Keratinocyte (primary cell): ENCODE measurements around the gene CEP170B. TPM values are rescaled to one million over a fixed set of nuclear protein-coding genes. Genes with fewer than 3 reads are reported as not detected.
"Not testable (repeated sequence)": the region's sequence is repeated elsewhere in the genome, so short reads cannot be mapped to it uniquely, and the experiment has no call there.

ENCODE experiments used
- DNase-seq: peaks from one replicate; pipeline ENCODE4 v3.0.0-alpha.2; 2011; ENCODE audit warnings: low read depth, missing footprints, low spot score
- FAIRE-seq: peaks from 2 replicates; lab custom pipeline; 2011; peaks lifted over from hg19 to GRCh38; lab: Jason Lieb, UNC
- H2AFZ ChIP-seq: 2 replicates; pipeline ENCODE4 v1.6.0; 2012; ENCODE audit warnings: low read length, control low read depth, inconsistent platforms; ENCODE audit not compliant: control insufficient read depth
- H3K27ac ChIP-seq: 2 replicates; pipeline ENCODE4 v1.5.1; 2011; ENCODE audit warnings: low read length; ENCODE audit not compliant: control insufficient read depth, insufficient read depth
- H3K27me3 ChIP-seq: 3 replicates; pipeline ENCODE4 v1.6.0; 2011; ENCODE audit warnings: low read length; ENCODE audit not compliant: control insufficient read depth, insufficient read depth; ENCODE audit errors: extremely low read depth
- H3K36me3 ChIP-seq, 2 experiments: 2 replicates in 1 of 2; 3 replicates in 1 of 2; pipeline ENCODE4 v1.5.1; 2011; ENCODE audit warnings: low read length in 2 of 2, mild to moderate bottlenecking in 1 of 2; ENCODE audit not compliant: control insufficient read depth in 2 of 2, insufficient read depth in 2 of 2; ENCODE audit errors: extremely low read depth in 1 of 2
- H3K4me1 ChIP-seq: 3 replicates; pipeline ENCODE4 v1.5.1; 2011; ENCODE audit warnings: low read length; ENCODE audit not compliant: control insufficient read depth, insufficient read depth; ENCODE audit errors: extremely low read depth
- H3K4me2 ChIP-seq: 3 replicates; pipeline ENCODE4 v1.6.0; 2011; ENCODE audit warnings: low read depth, low read length; ENCODE audit not compliant: control insufficient read depth, insufficient read depth; ENCODE audit errors: extremely low read depth
- H3K4me3 ChIP-seq, 3 experiments: fragments of 200-600 bp in 1 of 3; sonication (generic) in 1 of 3; 2 replicates in 2 of 3; 3 replicates in 1 of 3; pipeline ENCODE4 v1.5.1; 2011 to 2016; ENCODE audit warnings: low read length in 3 of 3, mild to moderate bottlenecking in 3 of 3, control low read depth in 2 of 3, inconsistent platforms in 1 of 3, low read depth in 1 of 3, mixed read lengths in 1 of 3, mixed run types in 1 of 3, moderate library complexity in 1 of 3; ENCODE audit not compliant: control insufficient read depth in 2 of 3, insufficient read depth in 2 of 3; ENCODE audit errors: extremely low read depth in 1 of 3
- H3K79me2 ChIP-seq: 2 replicates; pipeline ENCODE4 v1.6.0; 2012; ENCODE audit warnings: low read length; ENCODE audit not compliant: control insufficient read depth, insufficient read depth
- H3K9ac ChIP-seq: 3 replicates; pipeline ENCODE4 v1.6.0; 2011; ENCODE audit warnings: low read length; ENCODE audit not compliant: control insufficient read depth, insufficient read depth; ENCODE audit errors: extremely low read depth
- H3K9me1 ChIP-seq: 3 replicates; pipeline ENCODE4 v1.6.0; 2011; ENCODE audit warnings: low read length; ENCODE audit not compliant: control insufficient read depth, insufficient read depth; ENCODE audit errors: extremely low read depth
- H3K9me3 ChIP-seq: 2 replicates; pipeline ENCODE4 v1.5.1; 2012; ENCODE audit warnings: low read depth, low read length; ENCODE audit not compliant: control insufficient read depth
- H4K20me1 ChIP-seq: 3 replicates; pipeline ENCODE4 v1.6.0; 2011; ENCODE audit warnings: low read length; ENCODE audit not compliant: control insufficient read depth, insufficient read depth; ENCODE audit errors: extremely low read depth
- CTCF ChIP-seq, 3 experiments: IDR thresholded peaks in 1 of 3; conservative IDR thresholded peaks in 1 of 3; optimal IDR thresholded peaks in 1 of 3; 2 replicates in 2 of 3; 3 replicates in 1 of 3; pipeline versions ENCODE3 to v1.5.1; 2011; ENCODE audit warnings: low read length in 3 of 3, mild to moderate bottlenecking in 3 of 3, moderate library complexity in 2 of 3, control low read depth in 1 of 3, inconsistent platforms in 1 of 3; ENCODE audit not compliant: insufficient read depth in 2 of 3; ENCODE audit errors: extremely low read depth in 1 of 3
- EZH2 ChIP-seq: IDR thresholded peaks from one replicate; pipeline ENCODE4 v1.6.1; 2012; ENCODE audit warnings: inconsistent platforms, mild to moderate bottlenecking, low read length, moderate library complexity
- dilution Hi-C: fragments of 300-500 bp; cut with MboI; formaldehyde crosslinking; loops from one replicate; pipeline ENCODE4 v1.7.0; 2020; ENCODE audit warnings: low sequenced_read_pairs; ENCODE audit not compliant: extremely low pct_ligation_motif_present
- polyA plus RNA-seq, 5 experiments: library from polyadenylated mRNA; depleted of rRNA in 3 of 5; stranded (reverse) in 3 of 5; stranded (forward) in 1 of 5; unstranded in 1 of 5; fragments of >200 nt; gene quantifications; 1 replicate in 1 of 5; 2 replicates in 3 of 5; 3 replicates in 1 of 5; pipeline versions ENCODE4 v1.2.1 to v1.2.3, GENCODE V29; 2011 to 2012; ENCODE audit warnings: missing spikeins in 2 of 5, low read depth in 1 of 5, low replicate concordance in 1 of 5

CEP170B gene
- polyA plus RNA-seq, 1 donor (not counting 4 experiments of a cell fraction or from before 2014, with no cell fraction given), result 8.7 TPM

- Histone ChIP-seq H3K27me3 (no peaks in the 10 kb centered on the region), H3K9me3 (no peaks in the 10 kb centered on the region), H3K9me1 (no peaks in the 10 kb centered on the region), H3K4me2 (peak overlapping the region; percentile 75), H3K36me3 (no peaks in the 10 kb centered on the region), H3K4me1 (peaks cover 13% of the 10 kb centered on the region), H3K4me3 (peak overlapping the region; percentile 41 to 76 (median 61)), H3K27ac (no peak overlapping the region), H2AFZ (peak overlapping the region; percentile 91), H3K9ac (peak overlapping the region; percentile 33), H4K20me1 (no peaks in the 10 kb centered on the region), H3K79me2 (no peaks in the 10 kb centered on the region)
- DNase-seq (no peak), FAIRE-seq (no peak)
- dilution Hi-C loops, result loop anchor here (10.0 kb wide), 1 partner anchor 73 kb away; the partner anchor contains the start of gene SIVA1
- peak; percentile 24 to 71 (median 53) for TF ChIP-seq CTCF (optimal IDR thresholded peaks at IDR 0.05 in 1 of 3, IDR thresholded peaks at IDR 0.05 in 1 of 3, conservative IDR thresholded peaks at IDR 0.05 in 1 of 3; ENCODE audit: extremely low read depth in 1 of 3, insufficient read depth in 2 of 3, low read length in 3 of 3)
- TF ChIP-seq EZH2, result no peak
Observed at GRCh38 chr14:104827177-104828055, 37.7 kb upstream of the CEP170B start.

- H3K4me3 ChIP-seq, result no peak overlapping the region
- H2AFZ ChIP-seq, result no peak overlapping the region
- H3K79me2 ChIP-seq, result no peaks in the 10 kb centered on the region
- H3K9me1 ChIP-seq, result no peaks in the 10 kb centered on the region
- no peak for TF ChIP-seq EZH2
- no peak for TF ChIP-seq CTCF (optimal IDR thresholded peaks at IDR 0.05 in 1 of 3, IDR thresholded peaks at IDR 0.05 in 1 of 3, conservative IDR thresholded peaks at IDR 0.05 in 1 of 3; ENCODE audit: extremely low read depth in 1 of 3, insufficient read depth in 2 of 3, low read length in 3 of 3)
- no peak for DNase-seq
- no peaks in the 10 kb centered on the region for H3K9me3 ChIP-seq
- no peak overlapping the region for H3K9ac ChIP-seq
- H3K36me3 ChIP-seq, result no peaks in the 10 kb centered on the region
- no peak for FAIRE-seq
- no peak overlapping the region for H3K27ac ChIP-seq
- H3K4me2 ChIP-seq, result no peak overlapping the region
- H3K4me1 ChIP-seq, result peaks cover 10% of the 10 kb centered on the region
- H3K27me3 ChIP-seq, result no peaks in the 10 kb centered on the region
- dilution Hi-C loops, result no loop called here
- H4K20me1 ChIP-seq, result no peaks in the 10 kb centered on the region
Observed at GRCh38 chr14:104830781-104831180, 34.3 kb upstream of the CEP170B start.

GRCh38 chr14:104836171-104836935 lies 28.7 kb upstream of the CEP170B start:
- H3K9ac ChIP-seq, H3K27me3 ChIP-seq, FAIRE-seq, H3K4me2 ChIP-seq, H3K9me1 ChIP-seq, H2AFZ ChIP-seq, H3K9me3 ChIP-seq, H3K36me3 ChIP-seq, H3K4me1 ChIP-seq, dilution Hi-C loops, H3K27ac ChIP-seq, H3K79me2 ChIP-seq, DNase-seq, H4K20me1 ChIP-seq, H3K4me3 ChIP-seq: not testable (repeated sequence)
